IMR-90 (cell line): Measurements from ENCODE around the gene ADCYAP1R1. TPM values are rescaled to one million over a fixed set of nuclear protein-coding genes. Genes with fewer than 3 reads are reported as not detected.

ENCODE experiments used
- ATAC-seq: fragments of 200-7000 bp; cut with Tn5 transposase; 2 replicates; pipeline ENCODE4 v1.9.1; 2020; ENCODE audit warnings: low read depth, mild to moderate bottlenecking, moderate library complexity
- BruUV-seq: library from RNA; stranded (reverse); fragments of 400-500 nt; replicated peaks from 2 replicates; lab custom pipeline; 2021; lab: Mats Ljungman, UMichigan
- CTCF ChIA-PET: fragments of 300-600 bp; formaldehyde crosslinking; extraction: SDS; loops from one replicate; lab custom pipeline; 2021; ENCODE audit warnings: antibody characterized with exemption; lab: Yijun Ruan, JAX
- POLR2A ChIA-PET: fragments of 300-600 bp; sonication (Branson Sonifier 250); formaldehyde crosslinking; loops from one replicate; lab custom pipeline; 2022; ENCODE audit warnings: antibody characterized with exemption; ENCODE audit not compliant: unreplicated experiment; lab: Charles Lee
- DNase-seq: peaks from one replicate; pipeline ENCODE4 v3.0.0; 2013
- H2AFZ ChIP-seq: replicated peaks from 2 replicates; pipeline ENCODE3; 2013; ENCODE audit warnings: low read length, mild to moderate bottlenecking; ENCODE audit not compliant: poor library complexity
- H2AK5ac ChIP-seq: 2 replicates; pipeline ENCODE4 v1.6.1; 2013; ENCODE audit warnings: low read depth, low read length, inconsistent platforms
- H2AK9ac ChIP-seq: replicated peaks from 2 replicates; pipeline ENCODE3; 2013; ENCODE audit warnings: mild to moderate bottlenecking, low read depth, low read length, moderate library complexity; ENCODE audit not compliant: poor library complexity
- H2BK120ac ChIP-seq: 2 replicates; pipeline ENCODE4 v1.6.1; 2013; ENCODE audit warnings: low read depth, low read length, inconsistent platforms
- H2BK15ac ChIP-seq: 3 replicates; pipeline ENCODE4 v1.6.1; 2013; ENCODE audit warnings: low read depth, low read length, inconsistent platforms
- H2BK20ac ChIP-seq: 2 replicates; pipeline ENCODE4 v1.6.1; 2013; ENCODE audit warnings: low read depth, mild to moderate bottlenecking, inconsistent platforms, low read length, moderate library complexity
- H2BK5ac ChIP-seq: 2 replicates; pipeline ENCODE4 v1.6.1; 2013; ENCODE audit warnings: mild to moderate bottlenecking, low read depth, low read length, inconsistent platforms; ENCODE audit not compliant: poor library complexity, severe bottlenecking
- H3K14ac ChIP-seq: replicated peaks from 2 replicates; pipeline ENCODE4 v1.6.1; 2013; ENCODE audit warnings: low read depth, low read length, inconsistent platforms
- H3K18ac ChIP-seq: 2 replicates; pipeline ENCODE4 v1.6.1; 2013; ENCODE audit warnings: low read depth, low read length, control low read depth
- H3K23ac ChIP-seq: 2 replicates; pipeline ENCODE4 v1.6.1; 2013; ENCODE audit warnings: low read depth, low read length, inconsistent platforms
- H3K27ac ChIP-seq: 2 replicates; pipeline ENCODE4 v1.5.1; 2013; ENCODE audit warnings: mild to moderate bottlenecking, control low read depth, low read length; ENCODE audit not compliant: insufficient read depth
- H3K27me3 ChIP-seq: 2 replicates; pipeline ENCODE4 v1.6.1; 2013; ENCODE audit warnings: low read length; ENCODE audit not compliant: control insufficient read depth, insufficient read depth
- H3K36me3 ChIP-seq: 2 replicates; pipeline ENCODE4 v1.6.1; 2013; ENCODE audit warnings: low read length, mixed read lengths; ENCODE audit not compliant: control insufficient read depth, insufficient read depth
- H3K4ac ChIP-seq: 2 replicates; pipeline ENCODE4 v1.6.1; 2013; ENCODE audit warnings: low read depth, low read length, inconsistent platforms
- H3K4me1 ChIP-seq: 2 replicates; pipeline ENCODE4 v1.6.1; 2013; ENCODE audit warnings: low read length, mixed read lengths; ENCODE audit not compliant: control insufficient read depth, insufficient read depth
- H3K4me2 ChIP-seq: 2 replicates; pipeline ENCODE4 v1.6.1; 2013; ENCODE audit warnings: low read depth, mild to moderate bottlenecking, control low read depth, low read length, moderate library complexity
- H3K4me3 ChIP-seq: 2 replicates; pipeline ENCODE4 v1.5.1; 2013; ENCODE audit warnings: low read depth, mild to moderate bottlenecking, control low read depth, low read length, moderate library complexity; ENCODE audit not compliant: insufficient read depth
- H3K56ac ChIP-seq: 2 replicates; pipeline ENCODE4 v1.6.1; 2013; ENCODE audit warnings: low read length, inconsistent platforms; ENCODE audit not compliant: insufficient read depth; ENCODE audit errors: extremely low read depth
- H3K79me1 ChIP-seq, 2 experiments: 2 replicates each; pipeline ENCODE4 v1.6.1; 2013; ENCODE audit warnings: low read length in 2 of 2, inconsistent platforms in 1 of 2, low read depth in 1 of 2
- H3K9ac ChIP-seq: 2 replicates; pipeline ENCODE4 v1.6.1; 2013; ENCODE audit warnings: low read depth, low read length, control low read depth
- H3K9me1 ChIP-seq: 2 replicates; pipeline ENCODE4 v1.6.1; 2013; ENCODE audit warnings: low read length, inconsistent platforms; ENCODE audit not compliant: insufficient read depth
- H3K9me3 ChIP-seq: 2 replicates; pipeline ENCODE4 v1.6.1; 2013; ENCODE audit warnings: low read length; ENCODE audit not compliant: control insufficient read depth, insufficient read depth
- H4K20me1 ChIP-seq: 2 replicates; pipeline ENCODE4 v1.6.1; 2013; ENCODE audit warnings: low read length, inconsistent platforms; ENCODE audit not compliant: insufficient read depth
- H4K5ac ChIP-seq: 2 replicates; pipeline ENCODE4 v1.6.1; 2013; ENCODE audit warnings: mild to moderate bottlenecking, low read depth, low read length, control low read depth
- H4K8ac ChIP-seq, 2 experiments: 2 replicates each; pipeline ENCODE4 v1.6.1; 2013; ENCODE audit warnings: low read depth in 2 of 2, low read length in 2 of 2, control low read depth in 1 of 2, inconsistent platforms in 1 of 2
- H4K91ac ChIP-seq: 2 replicates; pipeline ENCODE4 v1.6.1; 2013; ENCODE audit warnings: low read depth, low read length, inconsistent platforms; ENCODE audit not compliant: insufficient read depth
- CTCF ChIP-seq: conservative IDR thresholded peaks from 2 replicates; pipeline ENCODE4 v1.5.1; 2012; ENCODE audit warnings: mild to moderate bottlenecking, low read depth, low read length, improper control_type of control experiment
- ELK1 ChIP-seq: fragments of 150-350 bp; IDR thresholded peaks from 2 replicates; pipeline ENCODE4 v1.6.1; 2016; ENCODE audit warnings: low read depth, mild to moderate bottlenecking, low read length, moderate library complexity, borderline replicate concordance
- MAFK ChIP-seq: IDR thresholded peaks from 2 replicates; pipeline ENCODE4 v1.6.1; 2012; ENCODE audit warnings: low read depth, low read length, improper control_type of control experiment
- MXI1 ChIP-seq: IDR thresholded peaks from 2 replicates; pipeline ENCODE4 v1.6.1; 2012; ENCODE audit warnings: low read depth, mild to moderate bottlenecking, low read length, moderate library complexity, borderline replicate concordance
- NFE2L2 ChIP-seq: fragments of 150-350 bp; IDR thresholded peaks from 2 replicates; pipeline ENCODE4 v1.6.1; 2016; ENCODE audit warnings: low read depth, mild to moderate bottlenecking, low read length
- POLR2A ChIP-seq: IDR thresholded peaks from 2 replicates; pipeline ENCODE4 v1.6.1; 2012; ENCODE audit warnings: mild to moderate bottlenecking, low read depth, low read length
- RCOR1 ChIP-seq: IDR thresholded peaks from 2 replicates; pipeline ENCODE4 v1.6.1; 2012; ENCODE audit warnings: mild to moderate bottlenecking, low read length, improper control_type of control experiment; ENCODE audit not compliant: insufficient replicate concordance
- WGBS, 2 experiments: methylation state at CpG; one replicate each; pipeline versions ENCODE4 v1.1.5 to v1.1.7; 2013; ENCODE audit warnings: missing lambda C conversion rate in 2 of 2; ENCODE audit not compliant: insufficient read length in 1 of 2; ENCODE audit errors: extremely low coverage in 2 of 2; 5-methylcytosine and 5-hydroxymethylcytosine counted together
- dilution Hi-C: fragments of 300-500 bp; cut with HindIII; formaldehyde crosslinking; loops from one replicate; pipeline ENCODE4 v1.14.3; 2018; ENCODE audit warnings: low sequenced_read_pairs; ENCODE audit not compliant: unreplicated experiment
- in situ Hi-C: fragments of 300-500 bp; cut with MboI; formaldehyde crosslinking; loops from 3 replicates; pipeline ENCODE4 v1.14.3; 2019; ENCODE audit warnings: low sequenced_read_pairs, inconsistent platforms, mixed read lengths
- intact Hi-C: fragments of 100-400 bp; cut with micrococcal nuclease; formaldehyde crosslinking; loops from 2 replicates; pipeline ENCODE4 v1.10.0; 2022
- polyA plus RNA-seq, 3 experiments: library from polyadenylated mRNA; depleted of rRNA; stranded (reverse); fragments of >200 nt; gene quantifications; 2 replicates each; pipeline ENCODE4 v1.2.3, GENCODE V29; 2012; ENCODE audit warnings: low replicate concordance in 1 of 3
- total RNA-seq: library from RNA; depleted of rRNA; stranded (reverse); fragments of >200 nt; gene quantifications from 2 replicates; pipeline ENCODE4 v1.2.3, GENCODE V29; 2012

Gene ADCYAP1R1
- total and polyA plus RNA-seq, 2 of the 4 experiments (the other 2 are of a cell fraction): not detected

GRCh38 chr7:31104361-31105255 lies 52.5 kb downstream of the ADCYAP1R1 start:
- H3K18ac ChIP-seq: no peak overlapping the region
- ATAC-seq (no peak), DNase-seq (no peak)
- H3K9me3 ChIP-seq: no peaks in the 10 kb centered on the region
- no peaks in the 10 kb centered on the region; the same call in 1 of the 2 replicates for H4K20me1 ChIP-seq
- no peak overlapping the region for H2AK9ac ChIP-seq
- no peak overlapping the region for H4K5ac ChIP-seq
- H3K4me1 ChIP-seq: no peaks in the 10 kb centered on the region
- no peak overlapping the region for H2AFZ ChIP-seq
- no peak for TF ChIP-seq ELK1
- TF ChIP-seq MXI1: no peak
- no peak for TF ChIP-seq RCOR1
- no peak for TF ChIP-seq NFE2L2
- TF ChIP-seq POLR2A: no peak
- no peak for TF ChIP-seq CTCF
- TF ChIP-seq MAFK: no peak
- dilution Hi-C loops (no loop called here), intact Hi-C loops (no loop called here), in situ Hi-C loops (no loop called here)
- no peak overlapping the region for H4K91ac ChIP-seq
- no peaks in the 10 kb centered on the region for H3K79me1 ChIP-seq
- H3K9me1 ChIP-seq: no peaks in the 10 kb centered on the region
- no peak overlapping the region for H3K4me3 ChIP-seq
- no peak overlapping the region for H3K56ac ChIP-seq
- H2BK15ac ChIP-seq: no peak overlapping the region
- H4K8ac ChIP-seq: no peak overlapping the region
- no peaks in the 10 kb centered on the region for H3K36me3 ChIP-seq
- H2AK5ac ChIP-seq: no peak overlapping the region
- H3K27ac ChIP-seq: no peak overlapping the region
- H2BK20ac ChIP-seq: no peak overlapping the region
- 89% methylated on average over 3 of the region's 8 CpGs; no CpG with 5 or more reads in 1 of the 2 experiments for WGBS, 2 experiments
- ChIA-PET POLR2A (no interaction called here), CTCF (no interaction called here)
- H3K4ac ChIP-seq: no peak overlapping the region
- H3K23ac ChIP-seq: no peak overlapping the region
- H2BK5ac ChIP-seq: no peak overlapping the region
- BruUV-seq: no TSS peak
- H3K9ac ChIP-seq: no peak overlapping the region
- no peak overlapping the region for H3K4me2 ChIP-seq
- no peak overlapping the region for H3K14ac ChIP-seq
- H3K27me3 ChIP-seq: peaks cover 8% of the 10 kb centered on the region
- no peak overlapping the region for H2BK120ac ChIP-seq
